KOPT-K1 (cell line): ENCODE measurements around the gene OR4D9.
"Not testable (repeated sequence)": the region's sequence is repeated elsewhere in the genome, so short reads cannot be mapped to it uniquely, and the experiment has no call there.

Experiments used
- H3K27ac ChIP-seq: fragments of 200-600 bp; sonication (generic); 2 replicates; pipeline ENCODE4 v1.5.1; 2016; ENCODE audit warnings: antibody characterized with exemption, mild to moderate bottlenecking, low read depth, low read length; ENCODE audit not compliant: poor library complexity, severe bottlenecking
- H3K36me3 ChIP-seq: fragments of 200-600 bp; sonication (generic); 2 replicates; pipeline ENCODE4 v1.5.1; 2017; ENCODE audit warnings: antibody characterized with exemption, mild to moderate bottlenecking, low read length, moderate library complexity; ENCODE audit not compliant: insufficient read depth
- H3K9me3 ChIP-seq: fragments of 200-600 bp; sonication (generic); 2 replicates; pipeline ENCODE4 v1.5.1; 2017; ENCODE audit warnings: antibody characterized with exemption, low read length, mild to moderate bottlenecking; ENCODE audit not compliant: insufficient read depth, poor library complexity, severe bottlenecking

Gene OR4D9

DNA sequence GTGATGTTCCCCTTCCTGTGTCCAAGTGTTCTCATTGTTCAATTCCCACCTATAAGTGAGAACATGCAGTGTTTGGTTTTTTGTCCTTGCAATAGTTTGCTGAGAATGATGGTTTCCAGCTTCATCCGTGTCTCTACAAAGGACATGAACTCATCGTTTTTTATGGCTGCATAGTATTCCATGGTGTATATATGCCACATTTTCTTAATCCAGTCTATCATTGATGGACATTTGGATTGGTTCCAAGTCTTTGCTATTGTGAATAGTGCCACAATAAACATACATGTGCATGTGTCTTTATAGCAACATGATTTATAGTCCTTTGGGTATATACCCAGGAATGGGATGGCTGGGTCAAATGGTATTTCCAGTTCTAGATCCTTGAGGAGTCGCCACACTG is 32.4 kb downstream of the OR4D9 start:
- H3K36me3 ChIP-seq, H3K27ac ChIP-seq, H3K9me3 ChIP-seq: not testable (repeated sequence)

GRCh38 chr11:59544869-59545178 is 33.5 kb downstream of the OR4D9 start:
- Histone ChIP-seq H3K27ac (no peak overlapping the region), H3K9me3 (no peaks in the 10 kb centered on the region), H3K36me3 (no peaks in the 10 kb centered on the region)

- H3K27ac ChIP-seq: no peak overlapping the region
- H3K9me3 ChIP-seq: no peaks in the 10 kb centered on the region
- no peaks in the 10 kb centered on the region for H3K36me3 ChIP-seq
These were observed 34.1 kb downstream of the OR4D9 start for GRCh38 chr11:59545179-59546020.

DNA sequence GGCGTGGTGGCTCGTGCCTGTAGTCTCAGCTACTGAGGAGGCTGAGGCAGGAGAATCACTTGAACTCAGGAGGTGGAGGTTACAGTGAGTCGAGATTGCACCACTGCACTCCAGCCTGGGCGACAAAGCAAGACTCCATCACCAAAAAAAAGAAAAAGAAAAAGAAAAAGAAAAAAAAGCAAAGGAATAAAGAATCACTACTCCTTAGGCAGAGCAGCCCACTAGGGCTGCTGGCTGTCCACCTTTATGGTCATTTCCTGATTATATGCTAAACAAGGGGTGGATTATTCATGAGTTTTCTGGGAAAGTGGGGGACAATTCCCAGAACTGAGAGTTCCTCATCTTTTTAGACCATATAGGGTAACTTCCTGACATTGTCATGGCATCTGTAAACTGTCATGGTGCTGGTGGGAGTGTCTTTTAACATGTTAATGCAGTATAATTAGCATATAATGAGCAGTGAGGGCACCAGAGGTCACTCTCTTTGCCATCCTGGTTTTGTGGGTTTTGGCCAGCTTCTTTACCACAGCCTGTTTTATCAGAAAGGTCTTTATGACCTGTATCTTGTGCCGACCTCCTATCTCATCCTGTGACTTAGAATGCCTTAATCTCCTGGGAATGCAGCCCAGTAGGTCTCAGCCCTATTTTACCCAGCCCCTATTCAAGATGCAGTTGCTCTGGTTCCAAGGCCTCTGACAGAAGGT is 36.4 kb downstream of the OR4D9 start:
- H3K9me3 ChIP-seq, H3K36me3 ChIP-seq, H3K27ac ChIP-seq: not testable (repeated sequence)

DNA sequence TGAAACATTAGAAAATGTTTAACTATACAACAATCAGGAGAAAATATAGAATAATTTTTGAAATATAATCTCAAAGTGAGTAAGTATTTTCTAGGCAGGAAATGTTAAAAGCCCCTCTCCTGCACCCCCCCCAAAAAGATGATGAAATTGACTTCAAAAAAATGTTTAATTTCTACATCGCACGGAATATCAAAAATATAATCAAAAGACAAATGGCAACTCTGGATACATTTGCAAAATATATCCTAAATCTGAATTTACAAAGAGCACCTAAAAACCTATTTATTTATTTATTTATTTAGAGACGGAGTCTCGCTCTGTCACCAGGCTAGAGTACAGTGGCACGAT is 36.9 kb downstream of the OR4D9 start:
- H3K9me3 ChIP-seq: no peaks in the 10 kb centered on the region
- no peaks in the 10 kb centered on the region for H3K36me3 ChIP-seq
- no peak overlapping the region for H3K27ac ChIP-seq

DNA sequence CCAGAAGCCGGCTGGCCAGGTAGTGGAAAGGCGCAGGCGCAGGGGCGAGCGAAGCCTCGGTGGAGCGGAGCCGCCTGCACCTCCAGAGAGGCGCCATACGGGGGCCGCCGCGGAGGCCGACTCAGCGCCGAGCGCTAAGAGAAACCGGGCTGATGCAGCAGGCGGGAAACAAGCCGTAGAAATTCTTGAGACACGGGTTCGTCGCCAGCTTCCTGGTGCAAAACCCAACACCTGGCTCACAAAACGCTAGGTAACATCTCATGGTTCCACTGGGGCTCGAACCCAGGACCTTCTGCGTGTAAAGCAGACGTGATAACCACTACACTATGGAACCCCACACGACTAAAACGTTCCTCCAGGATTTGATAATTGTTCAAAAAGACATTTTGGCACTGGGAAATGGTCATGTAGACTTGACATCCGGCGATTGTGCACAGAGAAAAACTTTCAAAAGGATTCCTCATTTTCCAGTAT is 39.1 kb downstream of the OR4D9 start:
- no peaks in the 10 kb centered on the region for H3K9me3 ChIP-seq
- H3K36me3 ChIP-seq: no peaks in the 10 kb centered on the region
- peak overlapping the region; percentile 59 for H3K27ac ChIP-seq

DNA sequence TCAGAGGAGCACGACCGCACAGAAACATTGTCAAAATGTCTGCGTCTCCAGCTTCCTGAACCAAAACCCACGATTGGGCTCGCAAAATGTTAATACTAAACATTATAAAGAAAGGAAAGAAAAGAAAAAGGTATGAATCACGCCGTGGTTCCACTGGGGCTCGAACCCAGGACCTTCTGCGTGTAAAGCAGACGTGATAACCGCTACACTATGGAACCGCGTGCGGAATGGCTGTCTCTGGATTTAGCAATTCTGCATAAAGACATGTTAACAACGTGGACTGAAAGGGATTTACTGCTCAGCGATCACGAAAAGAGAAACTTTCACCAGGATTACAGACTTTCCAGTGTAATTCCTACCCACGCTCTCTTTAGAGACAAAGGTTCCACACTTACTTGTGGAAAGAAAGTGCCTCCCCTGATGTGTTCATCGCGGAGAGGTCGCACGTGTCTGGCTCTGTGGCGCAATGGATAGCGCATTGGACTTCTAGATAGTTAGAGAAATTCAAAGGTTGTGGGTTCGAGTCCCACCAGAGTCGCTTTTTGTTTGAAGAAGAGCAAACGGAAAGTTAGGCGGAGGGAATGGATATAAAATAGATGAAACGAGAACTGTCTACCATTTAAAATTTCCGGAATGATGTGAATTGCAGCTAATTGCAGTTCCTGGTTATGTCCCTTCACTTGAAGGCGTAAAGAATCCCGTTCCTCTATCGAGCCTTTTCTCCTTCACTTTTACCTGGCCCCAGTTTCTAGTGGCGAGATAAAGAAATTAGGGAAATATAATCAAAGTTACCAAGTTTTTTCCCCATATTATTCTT is 39.7 kb downstream of the OR4D9 start:
- Histone ChIP-seq H3K27ac (peak overlapping the region; percentile 59), H3K9me3 (no peaks in the 10 kb centered on the region), H3K36me3 (no peaks in the 10 kb centered on the region)

DNA sequence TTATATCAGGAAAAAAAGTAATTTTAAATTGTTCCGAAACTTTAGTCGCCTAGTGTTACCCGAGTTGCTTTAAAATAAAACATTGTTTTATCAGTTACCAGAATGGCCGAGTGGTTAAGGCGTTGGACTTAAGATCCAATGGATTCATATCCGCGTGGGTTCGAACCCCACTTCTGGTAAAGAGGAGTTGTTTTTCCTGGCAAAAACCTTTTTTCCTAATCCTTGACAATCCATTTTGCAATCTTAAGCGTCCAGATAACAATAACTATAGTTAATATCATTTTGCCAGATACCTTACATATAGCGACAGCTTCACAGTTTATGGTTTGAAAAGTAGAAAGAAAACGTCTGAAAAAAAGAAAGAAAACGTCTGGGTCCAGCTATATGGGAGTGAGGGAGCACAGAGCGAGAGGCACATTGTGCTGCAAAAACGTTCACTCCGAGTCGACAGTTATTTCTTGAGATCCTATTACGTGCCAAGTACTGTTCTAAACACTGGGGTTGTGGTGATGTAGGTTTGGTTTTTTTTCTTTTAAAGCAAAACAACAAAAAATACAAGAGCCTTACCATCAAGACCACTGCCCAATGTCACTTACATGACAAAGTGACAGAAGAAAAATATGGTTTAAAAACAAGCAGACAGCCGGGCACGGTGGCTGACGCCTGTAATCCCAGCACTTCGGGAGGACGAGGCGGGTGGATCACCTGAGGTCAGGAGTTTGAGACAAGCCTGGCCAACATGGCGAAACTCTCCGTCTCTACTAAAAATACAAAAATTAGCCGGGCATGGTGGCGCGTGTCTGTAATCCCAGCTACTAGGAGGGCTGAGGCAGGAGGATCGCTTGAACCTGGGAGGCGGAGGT is 40.6 kb downstream of the OR4D9 start:
- Histone ChIP-seq H3K27ac (no peak overlapping the region), H3K36me3 (no peaks in the 10 kb centered on the region), H3K9me3 (no peaks in the 10 kb centered on the region)

- H3K36me3 ChIP-seq: no peaks in the 10 kb centered on the region
- H3K9me3 ChIP-seq: no peaks in the 10 kb centered on the region
- no peak overlapping the region for H3K27ac ChIP-seq
These were observed 41.5 kb downstream of the OR4D9 start for GRCh38 chr11:59552844-59553243.

DNA sequence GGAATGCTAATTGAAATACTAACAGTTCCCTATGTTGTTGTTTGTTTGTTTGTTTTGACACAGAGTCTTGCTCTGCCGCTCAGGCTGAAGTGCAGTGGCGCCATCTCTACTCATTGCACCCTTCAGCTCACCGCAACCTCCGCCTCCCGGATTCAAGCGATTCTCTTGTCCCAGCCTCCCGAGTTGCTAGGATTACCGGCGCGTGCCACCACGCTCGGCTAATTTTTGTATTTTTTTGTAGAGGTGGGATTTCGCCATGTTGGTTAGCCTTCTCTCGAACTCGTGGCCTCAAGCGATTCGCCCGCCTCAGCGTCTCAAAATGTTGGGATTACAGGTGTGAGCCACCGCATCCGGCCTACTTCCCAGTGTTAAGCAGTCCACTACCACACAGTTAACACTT is 42.0 kb downstream of the OR4D9 start:
- Histone ChIP-seq H3K36me3 (no peaks in the 10 kb centered on the region), H3K27ac (no peak overlapping the region), H3K9me3 (no peaks in the 10 kb centered on the region)

DNA sequence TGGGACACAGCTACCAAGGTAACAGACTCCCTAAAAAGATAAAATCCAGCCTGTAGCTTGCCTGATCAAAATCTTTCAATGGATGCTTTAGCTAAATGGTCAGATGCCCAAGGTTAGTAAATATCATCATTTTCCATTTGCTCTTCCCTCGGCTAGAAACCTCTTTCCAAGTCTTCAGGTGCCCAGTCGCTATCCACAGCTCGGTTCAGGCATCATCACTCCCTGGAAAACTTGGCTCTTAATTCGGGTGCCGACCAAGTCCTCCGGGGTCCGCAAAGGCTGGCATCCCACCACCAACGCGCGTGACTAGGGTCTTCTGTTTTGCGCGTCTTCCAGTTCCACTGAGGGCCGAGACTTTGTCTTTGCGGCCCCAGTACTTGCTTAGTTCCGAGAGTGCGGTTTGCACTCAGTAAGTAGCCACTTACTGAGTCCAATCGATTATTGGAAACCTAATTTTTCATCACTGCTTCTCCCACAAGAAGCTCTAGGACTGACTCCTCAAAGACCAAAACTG is 44.3 kb downstream of the OR4D9 start:
- Histone ChIP-seq H3K27ac (no peak overlapping the region), H3K36me3 (no peaks in the 10 kb centered on the region), H3K9me3 (no peaks in the 10 kb centered on the region)

- Histone ChIP-seq H3K9me3 (no peaks in the 10 kb centered on the region), H3K36me3 (no peaks in the 10 kb centered on the region), H3K27ac (no peak overlapping the region)
These were observed 45.0 kb downstream of the OR4D9 start for GRCh38 chr11:59556115-59556916.

- Histone ChIP-seq H3K9me3 (no peaks in the 10 kb centered on the region), H3K36me3 (no peaks in the 10 kb centered on the region), H3K27ac (no peak overlapping the region)
These were observed 45.6 kb downstream of the OR4D9 start for GRCh38 chr11:59556917-59557348.

DNA sequence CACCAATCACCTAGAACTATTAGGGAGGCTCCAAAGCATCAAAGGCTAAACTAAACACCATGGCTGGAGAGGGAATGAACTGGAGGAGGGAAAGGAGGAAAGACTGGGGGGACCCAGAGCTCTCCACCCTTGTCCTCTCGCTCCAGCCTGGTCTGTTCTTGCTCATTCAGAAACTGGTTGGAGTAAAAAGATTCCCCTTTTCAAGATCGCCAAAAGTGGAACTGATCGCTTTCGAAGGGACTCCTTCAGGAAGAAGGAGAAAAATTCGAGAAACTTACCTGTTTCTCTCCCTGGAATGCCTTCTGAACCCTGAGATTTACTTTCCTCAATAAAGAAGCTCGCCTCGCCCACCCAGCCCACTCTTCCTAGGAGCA is 46.9 kb downstream of the OR4D9 start:
- no peak overlapping the region for H3K27ac ChIP-seq
- no peaks in the 10 kb centered on the region for H3K9me3 ChIP-seq
- H3K36me3 ChIP-seq: no peaks in the 10 kb centered on the region
